GM23338 (cell line): ENCODE data around the gene IRAK1. TPM values are rescaled to one million over a fixed set of nuclear protein-coding genes. Genes with fewer than 3 reads are reported as not detected.
A peak's percentile ranks its signal among the peaks of the same experiment; 100 is the strongest.

Source experiments
- ATAC-seq: fragments of 200-7000 bp; cut with Tn5 transposase; 3 replicates; pipeline ENCODE4 v1.9.1; 2020
- DNase-seq: peaks from one replicate; pipeline ENCODE4 v3.0.0-alpha.2; 2015; ENCODE audit warnings: low spot score
- H2AFZ ChIP-seq: fragments of 200-600 bp; sonication (generic); 2 replicates; pipeline ENCODE4 v1.8.0; 2016; ENCODE audit warnings: antibody characterized with exemption, mild to moderate bottlenecking, moderate library complexity
- H3F3A ChIP-seq: fragments of 200-600 bp; sonication (generic); replicated peaks from 2 replicates; pipeline ENCODE4 v1.8.0; 2017; ENCODE audit warnings: antibody characterized with exemption, mixed run types, low read depth
- H3K27ac ChIP-seq: fragments of 200-600 bp; sonication (generic); 2 replicates; pipeline ENCODE4 v1.6.1; 2016; ENCODE audit warnings: low read depth
- H3K27me3 ChIP-seq: fragments of 200-600 bp; sonication (generic); 2 replicates; pipeline ENCODE4 v1.8.0; 2016; ENCODE audit warnings: mild to moderate bottlenecking, mixed run types, moderate library complexity; ENCODE audit not compliant: insufficient read depth
- H3K36me3 ChIP-seq: fragments of 200-600 bp; sonication (generic); 2 replicates; pipeline ENCODE4 v1.8.0; 2016; ENCODE audit warnings: mild to moderate bottlenecking; ENCODE audit not compliant: insufficient read depth
- H3K4me1 ChIP-seq: fragments of 200-600 bp; sonication (generic); 2 replicates; pipeline ENCODE4 v1.8.0; 2016; ENCODE audit warnings: mild to moderate bottlenecking, moderate library complexity; ENCODE audit not compliant: insufficient read depth
- H3K4me2 ChIP-seq: fragments of 200-600 bp; sonication (generic); 2 replicates; pipeline ENCODE4 v1.7.1; 2017; ENCODE audit warnings: mixed run types
- H3K4me3 ChIP-seq: fragments of 200-600 bp; sonication (generic); 2 replicates; pipeline ENCODE4 v1.6.1; 2016; ENCODE audit warnings: mixed run types
- H3K79me2 ChIP-seq: fragments of 200-600 bp; sonication (generic); replicated peaks from 2 replicates; pipeline ENCODE4 v1.8.0; 2017; ENCODE audit warnings: mild to moderate bottlenecking; ENCODE audit not compliant: insufficient read depth
- H3K9me2 ChIP-seq: fragments of 200-600 bp; sonication (generic); 2 replicates; pipeline ENCODE4 v1.8.0; 2017; ENCODE audit not compliant: insufficient read depth
- H4K20me1 ChIP-seq: fragments of 200-600 bp; sonication (generic); replicated peaks from 2 replicates; pipeline ENCODE4 v1.8.0; 2017; ENCODE audit warnings: mild to moderate bottlenecking; ENCODE audit not compliant: insufficient read depth
- H3K27ac Mint-ChIP-seq: 2 replicates; pipeline ENCODE4 v1.8.0; 2020; ENCODE audit warnings: inconsistent platforms, mild to moderate bottlenecking, moderate library complexity, mixed read lengths
- H3K27me3 Mint-ChIP-seq: 3 replicates; pipeline ENCODE4 v1.8.0; 2022; ENCODE audit warnings: low read depth, mild to moderate bottlenecking, moderate library complexity, mixed read lengths, inconsistent platforms; ENCODE audit not compliant: insufficient read depth, poor library complexity
- H3K36me3 Mint-ChIP-seq: 3 replicates; pipeline ENCODE4 v1.8.0; 2021; ENCODE audit warnings: low read depth, mild to moderate bottlenecking, inconsistent platforms, moderate library complexity, mixed read lengths
- H3K4me1 Mint-ChIP-seq: 3 replicates; pipeline ENCODE4 v1.8.0; 2020; ENCODE audit warnings: mild to moderate bottlenecking, inconsistent platforms, mixed read lengths
- H3K4me3 Mint-ChIP-seq: 3 replicates; pipeline ENCODE4 v1.8.0; 2021; ENCODE audit warnings: moderate library complexity, mild to moderate bottlenecking, inconsistent platforms, mixed read lengths
- H3K9me3 Mint-ChIP-seq: 3 replicates; pipeline ENCODE4 v1.8.0; 2020; ENCODE audit warnings: moderate library complexity, mild to moderate bottlenecking, inconsistent platforms, mixed read lengths
- CREB1 ChIP-seq: fragments of 250-450 bp; sonication (Bioruptor Pico); IDR thresholded peaks from 2 replicates; pipeline ENCODE4 v1.5.0; 2020; ENCODE audit warnings: low read depth, mild to moderate bottlenecking, moderate library complexity
- ZNF331 ChIP-seq: fragments of 250-450 bp; sonication (Bioruptor Pico); IDR thresholded peaks from 2 replicates; pipeline ENCODE4 v1.5.0; 2020; ENCODE audit warnings: low read depth, mild to moderate bottlenecking, moderate library complexity
- polyA plus RNA-seq: library from polyadenylated mRNA; unstranded; fragments of >200 nt; fragmentation: Nextera tagmentation; extraction: Ambion mirVana; gene quantifications from 2 replicates; pipeline ENCODE4 v1.2.1, GENCODE V29; 2016
- total RNA-seq: library from RNA; depleted of rRNA; stranded (reverse); fragments of >200 nt; shearing (Covaris generic); gene quantifications from 2 replicates; pipeline ENCODE4 v1.2.3, GENCODE V29; 2014
- TF ChIP-seq, protein P1 (sequence below): fragments of 250-450 bp; sonication (Bioruptor Pico); IDR thresholded peaks from 2 replicates; pipeline ENCODE4 v1.5.0; 2020; ENCODE audit warnings: mild to moderate bottlenecking, moderate library complexity
- TF ChIP-seq, protein P2 (sequence below): IDR thresholded peaks from one replicate; pipeline ENCODE4 v1.6.1; 2018; ENCODE audit warnings: antibody characterized with exemption; ENCODE audit not compliant: unreplicated experiment

The IRAK1 gene
- total and polyA plus RNA-seq, 2 experiments from 2014 or later: 21.6 to 38.0 TPM

DNA sequence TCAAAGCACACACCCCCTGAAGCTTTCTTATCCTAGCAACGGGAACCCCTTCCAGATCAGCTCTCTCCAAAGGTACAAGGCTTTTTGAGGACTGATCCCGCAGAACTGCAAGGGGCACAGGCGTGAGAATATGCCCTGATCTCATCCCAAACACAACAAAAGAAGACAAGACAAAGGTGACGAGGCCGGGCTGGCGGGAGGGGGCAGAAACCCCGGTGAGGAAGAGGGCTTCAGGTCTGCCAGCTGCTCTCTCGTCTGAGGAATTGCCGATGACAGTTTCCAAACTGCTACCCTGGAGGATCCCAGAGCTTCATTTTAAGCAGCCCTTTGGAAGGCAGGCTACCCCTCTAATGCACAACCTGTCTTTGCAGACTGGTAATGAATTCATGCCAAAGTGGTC, 51.4 kb downstream of the IRAK1 start (continued):
- TF ChIP-seq, protein P1, sequence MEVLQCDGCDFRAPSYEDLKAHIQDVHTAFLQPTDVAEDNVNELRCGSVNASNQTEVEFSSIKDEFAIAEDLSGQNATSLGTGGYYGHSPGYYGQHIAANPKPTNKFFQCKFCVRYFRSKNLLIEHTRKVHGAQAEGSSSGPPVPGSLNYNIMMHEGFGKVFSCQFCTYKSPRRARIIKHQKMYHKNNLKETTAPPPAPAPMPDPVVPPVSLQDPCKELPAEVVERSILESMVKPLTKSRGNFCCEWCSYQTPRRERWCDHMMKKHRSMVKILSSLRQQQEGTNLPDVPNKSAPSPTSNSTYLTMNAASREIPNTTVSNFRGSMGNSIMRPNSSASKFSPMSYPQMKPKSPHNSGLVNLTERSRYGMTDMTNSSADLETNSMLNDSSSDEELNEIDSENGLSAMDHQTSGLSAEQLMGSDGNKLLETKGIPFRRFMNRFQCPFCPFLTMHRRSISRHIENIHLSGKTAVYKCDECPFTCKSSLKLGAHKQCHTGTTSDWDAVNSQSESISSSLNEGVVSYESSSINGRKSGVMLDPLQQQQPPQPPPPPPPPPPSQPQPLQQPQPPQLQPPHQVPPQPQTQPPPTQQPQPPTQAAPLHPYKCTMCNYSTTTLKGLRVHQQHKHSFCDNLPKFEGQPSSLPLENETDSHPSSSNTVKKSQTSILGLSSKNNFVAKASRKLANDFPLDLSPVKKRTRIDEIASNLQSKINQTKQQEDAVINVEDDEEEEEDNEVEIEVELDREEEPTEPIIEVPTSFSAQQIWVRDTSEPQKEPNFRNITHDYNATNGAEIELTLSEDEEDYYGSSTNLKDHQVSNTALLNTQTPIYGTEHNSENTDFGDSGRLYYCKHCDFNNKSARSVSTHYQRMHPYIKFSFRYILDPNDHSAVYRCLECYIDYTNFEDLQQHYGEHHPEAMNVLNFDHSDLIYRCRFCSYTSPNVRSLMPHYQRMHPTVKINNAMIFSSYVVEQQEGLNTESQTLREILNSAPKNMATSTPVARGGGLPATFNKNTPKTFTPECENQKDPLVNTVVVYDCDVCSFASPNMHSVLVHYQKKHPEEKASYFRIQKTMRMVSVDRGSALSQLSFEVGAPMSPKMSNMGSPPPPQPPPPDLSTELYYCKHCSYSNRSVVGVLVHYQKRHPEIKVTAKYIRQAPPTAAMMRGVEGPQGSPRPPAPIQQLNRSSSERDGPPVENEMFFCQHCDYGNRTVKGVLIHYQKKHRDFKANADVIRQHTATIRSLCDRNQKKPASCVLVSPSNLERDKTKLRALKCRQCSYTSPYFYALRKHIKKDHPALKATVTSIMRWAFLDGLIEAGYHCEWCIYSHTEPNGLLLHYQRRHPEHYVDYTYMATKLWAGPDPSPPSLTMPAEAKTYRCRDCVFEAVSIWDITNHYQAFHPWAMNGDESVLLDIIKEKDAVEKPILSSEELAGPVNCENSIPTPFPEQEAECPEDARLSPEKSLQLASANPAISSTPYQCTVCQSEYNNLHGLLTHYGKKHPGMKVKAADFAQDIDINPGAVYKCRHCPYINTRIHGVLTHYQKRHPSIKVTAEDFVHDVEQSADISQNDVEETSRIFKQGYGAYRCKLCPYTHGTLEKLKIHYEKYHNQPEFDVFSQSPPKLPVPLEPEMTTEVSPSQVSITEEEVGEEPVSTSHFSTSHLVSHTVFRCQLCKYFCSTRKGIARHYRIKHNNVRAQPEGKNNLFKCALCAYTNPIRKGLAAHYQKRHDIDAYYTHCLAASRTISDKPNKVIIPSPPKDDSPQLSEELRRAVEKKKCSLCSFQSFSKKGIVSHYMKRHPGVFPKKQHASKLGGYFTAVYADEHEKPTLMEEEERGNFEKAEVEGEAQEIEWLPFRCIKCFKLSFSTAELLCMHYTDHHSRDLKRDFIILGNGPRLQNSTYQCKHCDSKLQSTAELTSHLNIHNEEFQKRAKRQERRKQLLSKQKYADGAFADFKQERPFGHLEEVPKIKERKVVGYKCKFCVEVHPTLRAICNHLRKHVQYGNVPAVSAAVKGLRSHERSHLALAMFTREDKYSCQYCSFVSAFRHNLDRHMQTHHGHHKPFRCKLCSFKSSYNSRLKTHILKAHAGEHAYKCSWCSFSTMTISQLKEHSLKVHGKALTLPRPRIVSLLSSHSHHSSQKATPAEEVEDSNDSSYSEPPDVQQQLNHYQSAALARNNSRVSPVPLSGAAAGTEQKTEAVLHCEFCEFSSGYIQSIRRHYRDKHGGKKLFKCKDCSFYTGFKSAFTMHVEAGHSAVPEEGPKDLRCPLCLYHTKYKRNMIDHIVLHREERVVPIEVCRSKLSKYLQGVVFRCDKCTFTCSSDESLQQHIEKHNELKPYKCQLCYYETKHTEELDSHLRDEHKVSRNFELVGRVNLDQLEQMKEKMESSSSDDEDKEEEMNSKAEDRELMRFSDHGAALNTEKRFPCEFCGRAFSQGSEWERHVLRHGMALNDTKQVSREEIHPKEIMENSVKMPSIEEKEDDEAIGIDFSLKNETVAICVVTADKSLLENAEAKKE (CRISPR knock-in tag): no peak
- TF ChIP-seq CREB1 (CRISPR knock-in tag): no peak

DNA sequence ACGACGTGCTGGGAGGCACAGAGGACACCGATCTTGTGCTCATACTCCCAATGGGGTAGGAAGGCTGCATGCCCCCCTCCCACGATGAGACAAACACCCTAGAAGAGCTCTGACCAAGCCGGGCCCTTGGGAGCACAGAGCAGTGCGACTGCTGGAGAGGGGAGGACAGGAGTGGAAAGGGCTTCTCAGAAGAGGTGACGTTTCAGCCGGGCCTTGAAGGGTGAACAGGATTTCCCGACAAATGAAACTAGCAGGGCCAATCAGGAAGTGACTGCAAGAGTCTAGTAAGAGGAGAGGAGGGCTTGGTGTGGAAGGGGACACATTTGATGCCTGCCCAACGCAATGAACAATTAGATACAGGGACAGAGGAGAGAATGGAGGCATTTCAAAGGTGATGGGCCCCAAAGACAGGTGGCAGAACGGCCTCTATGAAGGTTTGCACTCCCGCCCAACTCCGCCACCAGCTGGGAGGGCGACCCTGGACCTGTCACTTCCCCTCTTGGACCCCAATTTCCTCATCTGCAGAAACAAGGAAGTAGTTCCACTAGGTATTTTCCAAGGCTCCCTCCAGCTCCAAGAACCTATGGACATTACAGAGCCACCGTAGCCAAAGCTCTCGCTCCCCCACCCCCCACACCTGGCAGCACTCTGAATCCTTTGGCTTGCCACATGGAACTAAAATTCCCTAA, 52.0 kb downstream of the IRAK1 start:
- Histone ChIP-seq H3K27me3 (no peaks in the 10 kb centered on the region), H3K27ac (no peak overlapping the region), H3K79me2 (peaks cover 74% of the 10 kb centered on the region), H3K36me3 (no peaks in the 10 kb centered on the region), H4K20me1 (peaks cover 17% of the 10 kb centered on the region), H3F3A (no peaks in the 10 kb centered on the region), H3K4me1 (peaks cover 12% of the 10 kb centered on the region), H3K4me2 (peak overlapping the region; percentile 84), H3K4me3 (peak overlapping the region; percentile 85), H3K9me2 (no peaks in the 10 kb centered on the region), H2AFZ (no peak overlapping the region)
- DNase-seq: no peak
- Mint-ChIP-seq H3K27ac (peak overlapping the region; percentile 88), H3K27me3 (peaks cover 6% of the 10 kb centered on the region), H3K4me3 (peak overlapping the region; percentile 100), H3K4me1 (peaks cover 19% of the 10 kb centered on the region), H3K9me3 (no peaks in the 10 kb centered on the region; the same call in 2 of the 3 replicates), H3K36me3 (peaks cover 28% of the 10 kb centered on the region)
- no peak for ATAC-seq
- TF ChIP-seq, protein P2, sequence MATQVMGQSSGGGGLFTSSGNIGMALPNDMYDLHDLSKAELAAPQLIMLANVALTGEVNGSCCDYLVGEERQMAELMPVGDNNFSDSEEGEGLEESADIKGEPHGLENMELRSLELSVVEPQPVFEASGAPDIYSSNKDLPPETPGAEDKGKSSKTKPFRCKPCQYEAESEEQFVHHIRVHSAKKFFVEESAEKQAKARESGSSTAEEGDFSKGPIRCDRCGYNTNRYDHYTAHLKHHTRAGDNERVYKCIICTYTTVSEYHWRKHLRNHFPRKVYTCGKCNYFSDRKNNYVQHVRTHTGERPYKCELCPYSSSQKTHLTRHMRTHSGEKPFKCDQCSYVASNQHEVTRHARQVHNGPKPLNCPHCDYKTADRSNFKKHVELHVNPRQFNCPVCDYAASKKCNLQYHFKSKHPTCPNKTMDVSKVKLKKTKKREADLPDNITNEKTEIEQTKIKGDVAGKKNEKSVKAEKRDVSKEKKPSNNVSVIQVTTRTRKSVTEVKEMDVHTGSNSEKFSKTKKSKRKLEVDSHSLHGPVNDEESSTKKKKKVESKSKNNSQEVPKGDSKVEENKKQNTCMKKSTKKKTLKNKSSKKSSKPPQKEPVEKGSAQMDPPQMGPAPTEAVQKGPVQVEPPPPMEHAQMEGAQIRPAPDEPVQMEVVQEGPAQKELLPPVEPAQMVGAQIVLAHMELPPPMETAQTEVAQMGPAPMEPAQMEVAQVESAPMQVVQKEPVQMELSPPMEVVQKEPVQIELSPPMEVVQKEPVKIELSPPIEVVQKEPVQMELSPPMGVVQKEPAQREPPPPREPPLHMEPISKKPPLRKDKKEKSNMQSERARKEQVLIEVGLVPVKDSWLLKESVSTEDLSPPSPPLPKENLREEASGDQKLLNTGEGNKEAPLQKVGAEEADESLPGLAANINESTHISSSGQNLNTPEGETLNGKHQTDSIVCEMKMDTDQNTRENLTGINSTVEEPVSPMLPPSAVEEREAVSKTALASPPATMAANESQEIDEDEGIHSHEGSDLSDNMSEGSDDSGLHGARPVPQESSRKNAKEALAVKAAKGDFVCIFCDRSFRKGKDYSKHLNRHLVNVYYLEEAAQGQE: no peak
- TF ChIP-seq, protein P1 (CRISPR knock-in tag): no peak
- TF ChIP-seq ZNF331: no peak
